ENCODE results near the gene CMSS1.

- TF ChIP-seq CTCF (IDR thresholded peaks at IDR 0.05): no peak
- no peak for TF ChIP-seq POLR2AphosphoS5 (IDR thresholded peaks at IDR 0.05)
Observed at GRCh38 chr3:100027321-100027720, 209.7 kb downstream of the CMSS1 start.

All from esophagus muscularis mucosa (tissue), 3 donors.